Nephron progenitor cell (in vitro differentiated cells): Measurements from ENCODE around the gene OR6S1.
"Not testable (repeated sequence)": the region's sequence is repeated elsewhere in the genome, so short reads cannot be mapped to it uniquely, and the experiment has no call there.

Experiments
- DNase-seq: peaks from one replicate; pipeline ENCODE4 v3.0.0; 2021
- H3K27ac Mint-ChIP-seq: 2 replicates; pipeline ENCODE4 v1.8.0; 2021; ENCODE audit warnings: mild to moderate bottlenecking, moderate library complexity, mixed read lengths
- H3K27me3 Mint-ChIP-seq: 2 replicates; pipeline ENCODE4 v1.8.0; 2021; ENCODE audit warnings: mild to moderate bottlenecking, low read depth, mixed read lengths; ENCODE audit not compliant: poor library complexity
- H3K36me3 Mint-ChIP-seq: 2 replicates; pipeline ENCODE4 v1.8.0; 2021; ENCODE audit warnings: low read depth, mixed read lengths
- H3K4me1 Mint-ChIP-seq: 2 replicates; pipeline ENCODE4 v1.8.0; 2021; ENCODE audit warnings: mixed read lengths
- H3K4me3 Mint-ChIP-seq: 2 replicates; pipeline ENCODE4 v1.8.0; 2021; ENCODE audit warnings: mild to moderate bottlenecking, moderate library complexity, mixed read lengths
- H3K9me3 Mint-ChIP-seq: 2 replicates; pipeline ENCODE4 v1.8.0; 2021; ENCODE audit warnings: mild to moderate bottlenecking, moderate library complexity, mixed read lengths
- CTCF ChIP-seq: fragments of 200-600 bp; sonication (generic); IDR thresholded peaks from 2 replicates; pipeline ENCODE4 v1.5.0; 2021; ENCODE audit warnings: antibody characterized with exemption

Gene OR6S1

GRCh38 chr14:20655851-20656250 lies 14.4 kb upstream of the OR6S1 start:
- DNase-seq = no peak
- Mint-ChIP-seq H3K9me3 (no peaks in the 10 kb centered on the region), H3K4me3 (no peak overlapping the region), H3K27me3 (peaks cover 96% of the 10 kb centered on the region), H3K36me3 (no peaks in the 10 kb centered on the region), H3K27ac (no peak overlapping the region), H3K4me1 (peaks cover 18% of the 10 kb centered on the region)
- TF ChIP-seq CTCF = no peak

DNA sequence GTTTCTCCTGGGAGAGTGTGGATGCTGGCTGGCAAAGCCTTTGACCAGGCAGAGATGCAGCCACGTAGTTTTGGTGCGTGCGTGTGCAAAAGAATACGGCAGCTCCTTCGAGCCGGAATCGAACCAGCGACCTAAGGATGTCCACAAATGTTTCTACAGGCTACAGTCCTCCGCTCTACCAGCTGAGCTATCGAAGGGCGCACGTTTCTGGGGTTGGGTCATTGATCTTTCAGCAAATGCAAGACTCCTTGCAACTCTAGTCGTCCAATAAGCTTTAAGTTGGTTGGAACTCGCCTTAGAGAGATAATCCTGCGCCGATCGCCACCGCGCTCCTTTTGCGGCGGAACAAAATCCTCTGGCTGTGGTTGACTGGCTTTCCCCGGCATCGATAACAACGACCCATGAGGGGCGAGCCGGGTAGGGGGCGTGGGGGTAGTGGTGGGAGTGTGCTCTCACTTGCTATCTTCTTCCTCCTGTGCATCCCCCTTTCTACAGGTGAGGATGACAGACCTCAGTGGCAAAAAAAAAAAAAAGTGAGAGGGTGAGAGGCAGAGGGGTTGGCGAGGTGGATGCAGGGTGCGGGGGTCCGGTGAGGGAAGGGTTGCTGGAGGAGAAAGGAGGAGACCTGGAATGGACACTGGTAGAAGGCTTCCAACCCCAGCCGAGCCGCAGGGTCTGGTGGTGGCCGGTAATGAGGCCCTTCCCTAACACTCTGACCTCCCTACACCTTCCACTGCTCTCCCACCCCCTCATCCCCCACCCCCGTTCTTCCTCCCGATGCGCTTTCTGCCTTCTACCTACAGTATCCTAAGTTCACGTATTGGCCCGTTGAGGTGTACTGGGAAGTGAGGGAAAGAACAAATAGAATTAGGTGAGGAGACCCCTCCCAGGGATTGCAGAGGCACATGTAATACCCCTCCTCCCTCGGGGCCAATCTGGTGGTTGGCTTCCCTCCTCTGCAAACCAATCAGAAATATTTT lies 11.8 kb upstream of the OR6S1 start:
- Mint-ChIP-seq H3K4me1 (peaks cover 18% of the 10 kb centered on the region), H3K9me3 (no peaks in the 10 kb centered on the region), H3K27ac (no peak overlapping the region), H3K27me3 (peaks cover 70% of the 10 kb centered on the region), H3K36me3 (no peaks in the 10 kb centered on the region), H3K4me3 (peak overlapping the region; percentile 89)
- no peak for TF ChIP-seq CTCF
- peak; percentile 64 for DNase-seq

GRCh38 chr14:20645481-20645880 lies 4.0 kb upstream of the OR6S1 start:
- Mint-ChIP-seq H3K9me3 (no peaks in the 10 kb centered on the region), H3K27ac (no peak overlapping the region), H3K4me3 (no peak overlapping the region), H3K4me1 (no peaks in the 10 kb centered on the region), H3K27me3 (peaks cover 7% of the 10 kb centered on the region), H3K36me3 (no peaks in the 10 kb centered on the region)
- DNase-seq = no peak
- TF ChIP-seq CTCF = no peak

- TF ChIP-seq CTCF = no peak
- no peaks in the 10 kb centered on the region for H3K9me3 Mint-ChIP-seq
- no peaks in the 10 kb centered on the region for H3K4me1 Mint-ChIP-seq
- DNase-seq = no peak
- H3K36me3 Mint-ChIP-seq = no peaks in the 10 kb centered on the region
- peaks cover 7% of the 10 kb centered on the region for H3K27me3 Mint-ChIP-seq
- H3K27ac Mint-ChIP-seq = no peak overlapping the region
- H3K4me3 Mint-ChIP-seq = no peak overlapping the region
Measured at GRCh38 chr14:20644520-20644919, 3.0 kb upstream of the OR6S1 start.

DNA sequence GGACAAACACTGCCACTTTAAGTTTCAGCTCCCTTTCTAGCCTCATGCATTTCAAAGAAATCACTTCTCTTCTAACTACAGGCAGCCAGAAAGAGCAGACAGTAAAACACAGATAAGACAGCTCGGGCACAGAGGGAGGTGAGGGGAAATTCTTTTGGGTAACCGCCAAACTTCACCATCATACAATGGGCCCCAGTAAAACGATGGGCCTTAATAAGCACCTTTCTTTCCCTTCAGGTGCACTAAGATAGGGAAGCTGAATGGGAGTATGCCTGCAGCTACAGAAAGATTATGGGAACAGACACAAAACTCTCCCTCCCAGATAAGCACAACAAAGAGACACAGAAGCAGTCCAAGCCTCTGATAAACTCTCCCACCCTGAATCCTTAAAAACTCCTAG lies 1.3 kb upstream of the OR6S1 start:
- not testable (repeated sequence) for DNase-seq, H3K27me3 Mint-ChIP-seq, H3K27ac Mint-ChIP-seq, H3K9me3 Mint-ChIP-seq, H3K36me3 Mint-ChIP-seq, H3K4me3 Mint-ChIP-seq, H3K4me1 Mint-ChIP-seq

GRCh38 chr14:20642182-20642581 lies 691 bp upstream of the OR6S1 start:
- H3K27ac Mint-ChIP-seq = no peak overlapping the region
- no peak overlapping the region for H3K4me3 Mint-ChIP-seq
- H3K27me3 Mint-ChIP-seq = peaks cover 11% of the 10 kb centered on the region
- DNase-seq = no peak
- H3K9me3 Mint-ChIP-seq = no peaks in the 10 kb centered on the region
- H3K36me3 Mint-ChIP-seq = no peaks in the 10 kb centered on the region
- no peak for TF ChIP-seq CTCF
- no peaks in the 10 kb centered on the region for H3K4me1 Mint-ChIP-seq
